OCI-LY3 (cell line): ENCODE measurements around the gene CTNNA3.

Experiments
- H2AFZ ChIP-seq: fragments of 200-600, 300-600 bp; shearing (Covaris generic); 2 replicates; pipeline ENCODE4 v1.6.0; 2014; ENCODE audit warnings: antibody characterized with exemption, low read depth, low read length
- H3K27ac ChIP-seq: fragments of 200-600, 300-600 bp; sonication (generic); 2 replicates; pipeline ENCODE4 v1.5.1; 2014; ENCODE audit warnings: mild to moderate bottlenecking, low read length, moderate library complexity, mixed read lengths
- H3K27me3 ChIP-seq: fragments of 200-600, 300-600 bp; sonication (generic); 2 replicates; pipeline ENCODE4 v1.6.1; 2014; ENCODE audit warnings: low read depth, low read length, mixed read lengths
- H3K36me3 ChIP-seq: fragments of 200-600, 300-600 bp; sonication (generic); replicated peaks from 2 replicates; pipeline ENCODE3; 2014; ENCODE audit warnings: low read depth, low read length, mixed read lengths
- H3K4me1 ChIP-seq: fragments of 300-600, 200-600 bp; sonication (generic); 2 replicates; pipeline ENCODE4 v1.6.1; 2014; ENCODE audit warnings: low read length, mixed read lengths
- H3K4me2 ChIP-seq: fragments of 200-600, 300-600 bp; sonication (generic); 2 replicates; pipeline ENCODE4 v1.6.1; 2014; ENCODE audit warnings: low read length, mixed read lengths
- H3K4me3 ChIP-seq: fragments of 300-600, 200-600 bp; sonication (generic); 2 replicates; pipeline ENCODE4 v1.5.1; 2014; ENCODE audit warnings: antibody characterized with exemption, mild to moderate bottlenecking, low read length, moderate library complexity
- H3K79me2 ChIP-seq: fragments of 300-600, 200-600 bp; shearing (Covaris generic); 2 replicates; pipeline ENCODE4 v1.6.1; 2014; ENCODE audit warnings: mild to moderate bottlenecking, low read length, mixed read lengths
- H3K9ac ChIP-seq: fragments of 300-600, 200-600 bp; shearing (Covaris generic); 2 replicates; pipeline ENCODE4 v1.6.0; 2014; ENCODE audit warnings: mild to moderate bottlenecking, low read length, moderate library complexity
- H3K9me3 ChIP-seq: fragments of 200-600, 300-600 bp; shearing (Covaris generic); 2 replicates; pipeline ENCODE4 v1.6.1; 2014; ENCODE audit warnings: low read length, mixed read lengths; ENCODE audit not compliant: insufficient read depth
- H4K20me1 ChIP-seq: fragments of 200-600, 300-600 bp; sonication (generic); 2 replicates; pipeline ENCODE4 v1.6.1; 2016; ENCODE audit warnings: low read length, mixed read lengths; ENCODE audit not compliant: insufficient read depth
- CTCF ChIP-seq: fragments of 200-600, 300-600 bp; sonication (generic); IDR thresholded peaks from 2 replicates; pipeline ENCODE4 v1.5.1; 2014; ENCODE audit warnings: antibody characterized with exemption, low read length, low read depth
- EZH2phosphoT487 ChIP-seq: fragments of 200-600 bp; shearing (Covaris generic); IDR thresholded peaks from 2 replicates; pipeline ENCODE4 v1.6.1; 2018; ENCODE audit warnings: antibody characterized with exemption, mixed run types, low read depth

CTNNA3 gene

GRCh38 chr10:66466622-66467021 lies 1229.4 kb downstream of the CTNNA3 start:
- no peak overlapping the region for H3K9ac ChIP-seq

DNA sequence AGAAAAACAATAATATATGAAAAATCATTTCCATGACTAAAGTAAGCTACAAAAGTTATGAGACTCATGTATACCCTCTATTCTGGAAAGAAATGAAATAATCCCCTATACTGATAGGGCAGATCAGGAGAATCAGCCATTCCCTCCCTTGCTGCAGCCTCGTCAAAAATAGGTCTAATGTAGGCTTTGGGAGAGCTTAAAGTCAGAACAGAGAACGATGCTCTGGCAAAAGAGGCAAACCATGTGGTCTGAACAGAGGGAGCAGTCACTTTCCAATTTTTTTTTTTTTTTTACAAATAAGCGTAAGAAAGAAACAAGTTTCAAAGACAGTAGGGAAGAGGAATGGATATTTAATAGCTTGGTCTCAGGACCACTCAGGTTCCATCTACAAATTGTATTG lies 1232.4 kb downstream of the CTNNA3 start:
- no peak overlapping the region for H3K9ac ChIP-seq
- H2AFZ ChIP-seq: no peak overlapping the region
- no peaks in the 10 kb centered on the region for H3K27me3 ChIP-seq
- TF ChIP-seq EZH2phosphoT487 (no peak), CTCF (no peak)
- no peak overlapping the region for H3K4me2 ChIP-seq
- no peaks in the 10 kb centered on the region for H3K4me1 ChIP-seq
- no peaks in the 10 kb centered on the region for H3K79me2 ChIP-seq
- H3K9me3 ChIP-seq: no peaks in the 10 kb centered on the region
- H4K20me1 ChIP-seq: no peaks in the 10 kb centered on the region
- H3K4me3 ChIP-seq: no peak overlapping the region
- no peak overlapping the region for H3K27ac ChIP-seq
- H3K36me3 ChIP-seq: no peaks in the 10 kb centered on the region

More at GRCh38 chr10:66466622-66467021, 1229.4 kb downstream of the CTNNA3 start:
- Histone ChIP-seq H3K9me3 (no peaks in the 10 kb centered on the region), H3K27ac (no peak overlapping the region), H3K27me3 (no peaks in the 10 kb centered on the region), H3K4me1 (no peaks in the 10 kb centered on the region), H3K4me3 (no peak overlapping the region), H4K20me1 (no peaks in the 10 kb centered on the region), H3K79me2 (no peaks in the 10 kb centered on the region), H3K4me2 (no peak overlapping the region), H3K36me3 (no peaks in the 10 kb centered on the region), H2AFZ (no peak overlapping the region)
- TF ChIP-seq EZH2phosphoT487 (no peak), CTCF (no peak)

- Histone ChIP-seq H3K27ac (no peak overlapping the region), H2AFZ (no peak overlapping the region), H3K36me3 (no peaks in the 10 kb centered on the region), H3K27me3 (no peaks in the 10 kb centered on the region), H3K4me3 (no peak overlapping the region), H3K79me2 (no peaks in the 10 kb centered on the region), H4K20me1 (no peaks in the 10 kb centered on the region), H3K4me2 (no peak overlapping the region), H3K9me3 (no peaks in the 10 kb centered on the region), H3K4me1 (no peaks in the 10 kb centered on the region), H3K9ac (no peak overlapping the region)
- TF ChIP-seq CTCF: no peak
- TF ChIP-seq EZH2phosphoT487: no peak
Observed at GRCh38 chr10:66457629-66458028, 1238.4 kb downstream of the CTNNA3 start.

DNA sequence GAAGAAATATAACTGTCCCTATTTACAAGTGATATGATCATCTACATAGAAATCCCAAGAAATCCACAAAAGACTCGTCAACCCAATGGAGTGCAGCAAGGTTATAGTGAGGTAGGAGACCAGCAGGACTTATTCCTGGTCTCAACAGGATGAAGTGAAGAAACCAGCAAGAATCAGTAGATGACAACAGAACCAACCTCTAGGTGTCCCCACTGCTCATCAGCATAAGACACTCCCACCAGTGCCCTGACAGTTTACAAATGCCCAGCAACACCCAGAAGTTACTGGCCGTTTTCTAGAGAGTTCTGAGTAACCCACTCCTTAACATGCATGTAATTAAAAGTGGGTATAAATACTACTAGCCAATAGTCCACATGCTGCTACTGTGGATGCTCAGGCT lies 1240.7 kb downstream of the CTNNA3 start:
- Histone ChIP-seq H3K27ac (no peak overlapping the region), H3K79me2 (no peaks in the 10 kb centered on the region), H3K9ac (no peak overlapping the region), H3K4me1 (no peaks in the 10 kb centered on the region), H3K4me3 (no peak overlapping the region), H3K4me2 (no peak overlapping the region), H2AFZ (no peak overlapping the region), H3K27me3 (no peaks in the 10 kb centered on the region), H3K36me3 (no peaks in the 10 kb centered on the region), H4K20me1 (no peaks in the 10 kb centered on the region), H3K9me3 (no peaks in the 10 kb centered on the region)
- TF ChIP-seq CTCF (no peak), EZH2phosphoT487 (no peak)
